ENCODE data around the gene DCTN3. TPM values are rescaled to one million over a fixed set of nuclear protein-coding genes. Genes with fewer than 3 reads are reported as not detected.

Gene DCTN3
- total and polyA plus RNA-seq, 8 donors = 31.5 to 84.3 (median 38.7) TPM

DNA sequence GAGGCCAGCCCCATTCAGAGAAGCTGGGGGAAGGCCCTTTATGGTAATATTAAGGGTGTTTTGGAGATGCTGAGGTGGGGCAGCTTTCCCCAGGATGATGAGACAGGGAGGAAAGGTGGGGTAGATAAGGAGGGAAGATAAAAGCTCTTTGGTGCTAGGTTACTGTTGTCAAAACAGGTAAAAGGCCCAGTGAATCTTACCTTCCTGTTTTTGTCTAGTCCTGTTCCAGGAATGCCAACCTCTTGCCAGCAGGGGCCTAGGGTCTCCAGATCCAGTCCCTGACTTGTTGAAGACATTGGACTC is 43.0 kb upstream of the DCTN3 start:
- Histone ChIP-seq H3K9me3 (no peaks in the 10 kb centered on the region), H3K36me3 (no peaks in the 10 kb centered on the region), H3K27ac (no peak overlapping the region), H3K27me3 (no peaks in the 10 kb centered on the region), H3K4me1 (no peaks in the 10 kb centered on the region), H3K4me3 (no peak overlapping the region)
- FAIRE-seq (no peak), ATAC-seq (no peak), DNase-seq (no peak)
- TF ChIP-seq, protein P1, sequence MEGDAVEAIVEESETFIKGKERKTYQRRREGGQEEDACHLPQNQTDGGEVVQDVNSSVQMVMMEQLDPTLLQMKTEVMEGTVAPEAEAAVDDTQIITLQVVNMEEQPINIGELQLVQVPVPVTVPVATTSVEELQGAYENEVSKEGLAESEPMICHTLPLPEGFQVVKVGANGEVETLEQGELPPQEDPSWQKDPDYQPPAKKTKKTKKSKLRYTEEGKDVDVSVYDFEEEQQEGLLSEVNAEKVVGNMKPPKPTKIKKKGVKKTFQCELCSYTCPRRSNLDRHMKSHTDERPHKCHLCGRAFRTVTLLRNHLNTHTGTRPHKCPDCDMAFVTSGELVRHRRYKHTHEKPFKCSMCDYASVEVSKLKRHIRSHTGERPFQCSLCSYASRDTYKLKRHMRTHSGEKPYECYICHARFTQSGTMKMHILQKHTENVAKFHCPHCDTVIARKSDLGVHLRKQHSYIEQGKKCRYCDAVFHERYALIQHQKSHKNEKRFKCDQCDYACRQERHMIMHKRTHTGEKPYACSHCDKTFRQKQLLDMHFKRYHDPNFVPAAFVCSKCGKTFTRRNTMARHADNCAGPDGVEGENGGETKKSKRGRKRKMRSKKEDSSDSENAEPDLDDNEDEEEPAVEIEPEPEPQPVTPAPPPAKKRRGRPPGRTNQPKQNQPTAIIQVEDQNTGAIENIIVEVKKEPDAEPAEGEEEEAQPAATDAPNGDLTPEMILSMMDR (IDR thresholded peaks at IDR 0.05) = no peak
- intact Hi-C loops (cut with DNase I) = no loop called here

DNA sequence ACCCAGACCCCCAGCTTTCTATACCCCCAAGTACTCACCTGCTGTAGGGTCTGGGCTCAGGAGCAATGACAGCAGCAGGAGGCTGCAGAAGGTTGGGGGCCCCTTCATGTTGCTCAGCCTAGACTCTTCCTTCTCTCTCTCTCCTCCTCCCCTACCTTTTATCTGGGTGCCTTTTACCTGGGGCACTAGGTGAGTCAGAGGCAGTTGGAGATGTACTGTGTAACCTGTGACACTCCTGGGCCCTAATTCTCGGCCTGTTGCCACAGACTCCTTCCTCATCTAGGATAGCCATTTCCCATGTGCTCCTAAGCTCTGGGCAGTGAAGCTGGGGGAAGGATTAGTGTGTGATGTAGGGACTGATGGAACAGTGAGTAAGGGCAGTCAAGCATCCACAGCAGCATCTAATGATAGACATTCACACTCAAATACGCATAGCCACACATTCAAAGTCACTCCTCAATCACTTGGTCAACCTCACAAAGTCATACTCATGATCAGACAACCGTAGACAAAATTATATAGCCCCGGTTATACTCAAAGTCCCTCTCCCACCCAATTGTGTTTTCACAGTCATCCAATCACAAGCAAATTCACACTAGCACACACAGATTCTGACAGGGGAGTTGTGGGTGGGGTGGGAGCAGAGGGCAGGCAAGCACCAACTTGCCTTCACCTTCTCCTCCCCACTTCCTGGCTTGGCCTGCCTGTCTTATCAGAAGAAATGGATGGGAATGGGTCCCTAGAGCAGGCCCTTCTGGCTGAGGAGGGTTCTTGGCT is 42.4 kb upstream of the DCTN3 start, which contains the start of gene CCL27:
CCL27 (minus strand) TSS at position 132 of the 777 bp plus-strand sequence; CDS start at position 108, 24 bp downstream.
- no peaks in the 10 kb centered on the region for H3K27me3 ChIP-seq
- no peak for ATAC-seq

DNA sequence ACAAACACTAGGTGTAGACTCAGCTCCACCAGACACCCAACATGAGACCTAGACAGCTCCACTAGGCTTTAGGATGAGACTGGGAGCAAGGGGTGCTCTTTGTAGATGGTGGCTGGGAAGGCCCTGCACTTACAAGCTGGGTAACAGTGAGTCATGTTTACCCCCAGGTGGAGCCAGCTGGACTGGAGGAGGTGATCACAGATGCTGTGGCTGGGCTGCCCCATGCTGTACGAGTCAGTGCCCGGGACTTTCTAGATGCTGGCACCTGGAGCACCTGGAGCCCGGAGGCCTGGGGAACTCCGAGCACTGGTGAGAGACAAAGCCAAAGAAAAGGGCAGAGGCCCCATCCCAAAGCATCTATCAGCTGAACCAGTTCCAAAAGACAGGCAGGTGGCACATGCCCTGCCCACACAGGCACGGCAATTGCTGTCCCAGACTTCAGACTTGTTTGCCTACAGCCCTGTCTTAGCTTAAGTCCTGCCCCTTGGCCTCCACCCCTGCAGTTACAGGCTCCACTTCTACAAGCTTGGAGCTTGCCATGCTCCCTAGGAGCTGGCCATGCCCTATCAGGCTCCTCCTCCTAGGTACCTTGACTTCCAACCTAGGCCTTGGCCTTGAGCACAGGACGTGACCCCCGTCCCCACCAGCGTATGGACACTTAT is 39.4 kb upstream of the DCTN3 start:
- ATAC-seq = peak in 2 of 4 donors; percentile 4 to 44

More for the DNA sequence above, 42.4 kb upstream of the DCTN3 start, which contains the start of gene CCL27:
- TF ChIP-seq, protein P1 (IDR thresholded peaks at IDR 0.05) = no peak
- FAIRE-seq = no peak
- no peaks in the 10 kb centered on the region for H3K36me3 ChIP-seq
- intact Hi-C loops (cut with DNase I) = no loop called here
- WGBS, 2 donors = 87 to 98% methylated on average over 4 of the region's 4 CpGs
- no peak within 1 kb of the TSS for H3K4me3 ChIP-seq
- H3K27ac ChIP-seq = no peak within 1 kb of the TSS
- no peaks in the 10 kb centered on the region for H3K4me1 ChIP-seq
- DNase-seq = no peak
- no peaks in the 10 kb centered on the region for H3K9me3 ChIP-seq

DNA sequence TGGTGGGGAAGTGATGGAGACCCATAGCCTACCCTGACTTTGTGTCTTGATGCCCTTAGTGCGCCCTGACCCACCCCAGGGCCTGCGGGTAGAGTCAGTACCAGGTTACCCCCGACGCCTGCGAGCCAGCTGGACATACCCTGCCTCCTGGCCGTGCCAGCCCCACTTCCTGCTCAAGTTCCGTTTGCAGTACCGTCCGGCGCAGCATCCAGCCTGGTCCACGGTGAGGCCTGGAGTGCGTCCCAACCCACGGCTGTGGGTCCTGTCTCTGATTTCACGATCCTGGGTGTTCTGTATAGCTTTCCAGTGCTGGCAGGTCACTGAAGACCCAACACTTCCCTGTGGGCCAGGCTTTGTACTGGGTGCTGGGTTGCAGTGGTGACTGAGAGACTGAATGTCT is 38.2 kb upstream of the DCTN3 start:
- Histone ChIP-seq H3K4me3 (no peak overlapping the region), H3K9me3 (no peaks in the 10 kb centered on the region), H3K4me1 (peaks cover 5 to 15% (median 9%) of the 10 kb centered on the region in 3 donors), H3K27me3 (no peaks in the 10 kb centered on the region), H3K27ac (no peak overlapping the region), H3K36me3 (no peaks in the 10 kb centered on the region)
- DNase-seq = no peak
- 87 to 91% methylated on average over 14 of the region's 14 CpGs for WGBS, 2 donors
- FAIRE-seq = no peak
- TF ChIP-seq, protein P1 (IDR thresholded peaks at IDR 0.05) = no peak
- intact Hi-C loops (cut with DNase I) = no loop called here
- ATAC-seq = no peak

More for the DNA sequence above, 39.4 kb upstream of the DCTN3 start:
- Histone ChIP-seq H3K27me3 (no peaks in the 10 kb centered on the region), H3K36me3 (no peaks in the 10 kb centered on the region), H3K4me1 (peaks cover 5 to 7% (median 5%) of the 10 kb centered on the region in 3 donors), H3K27ac (no peak overlapping the region), H3K4me3 (no peak overlapping the region), H3K9me3 (no peaks in the 10 kb centered on the region)
- intact Hi-C loops (cut with DNase I) = no loop called here
- TF ChIP-seq, protein P1 (IDR thresholded peaks at IDR 0.05) = no peak
- no peak for FAIRE-seq
- WGBS, 2 donors = 68 to 73% methylated on average over 8 of the region's 8 CpGs
- DNase-seq = peak in 2 of 6 donors; percentile 58 to 74

DNA sequence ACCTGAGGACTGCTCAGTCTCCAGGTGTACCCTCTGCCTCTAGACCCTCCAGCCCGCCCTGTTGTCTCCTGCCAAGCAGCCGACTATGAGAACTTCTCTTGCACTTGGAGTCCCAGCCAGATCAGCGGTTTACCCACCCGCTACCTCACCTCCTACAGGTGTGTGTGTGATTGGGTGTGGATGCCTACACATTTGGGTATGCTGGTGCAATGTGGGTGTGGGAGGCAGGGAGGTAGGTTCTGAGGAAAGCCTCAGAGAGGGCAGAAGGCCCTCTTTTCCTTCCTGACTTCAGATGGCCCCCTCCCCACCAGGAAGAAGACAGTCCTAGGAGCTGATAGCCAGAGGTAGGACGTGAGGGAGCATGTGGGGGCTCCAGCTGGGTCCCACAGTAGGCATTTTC is 36.7 kb upstream of the DCTN3 start:
- DNase-seq = no peak
- no peak for FAIRE-seq
- no peak for ATAC-seq
- no peaks in the 10 kb centered on the region for H3K9me3 ChIP-seq
- TF ChIP-seq, protein P1 (IDR thresholded peaks at IDR 0.05) = no peak
- no peaks in the 10 kb centered on the region for H3K36me3 ChIP-seq
- WGBS, 2 donors = 92 to 96% methylated on average over 5 of the region's 5 CpGs
- peaks cover 9 to 28% (median 15%) of the 10 kb centered on the region in 3 donors for H3K4me1 ChIP-seq
- H3K4me3 ChIP-seq = no peak overlapping the region
- no peak overlapping the region for H3K27ac ChIP-seq
- no peaks in the 10 kb centered on the region for H3K27me3 ChIP-seq
- intact Hi-C loops (cut with DNase I) = no loop called here

Measured in pancreas (tissue), 10 donors.